GM12801 (cell line): ENCODE measurements around the gene SLC25A2.

Experiments
- TF ChIP-seq, protein P1 (sequence below): IDR thresholded peaks from one replicate; pipeline ENCODE4 v1.5.1; 2011; ENCODE audit warnings: control low read depth; ENCODE audit not compliant: insufficient read length; ENCODE audit errors: extremely low read depth

SLC25A2 gene

GRCh38 chr5:141260458-141261237 is 43.2 kb downstream of the SLC25A2 start:
- TF ChIP-seq, protein P1, sequence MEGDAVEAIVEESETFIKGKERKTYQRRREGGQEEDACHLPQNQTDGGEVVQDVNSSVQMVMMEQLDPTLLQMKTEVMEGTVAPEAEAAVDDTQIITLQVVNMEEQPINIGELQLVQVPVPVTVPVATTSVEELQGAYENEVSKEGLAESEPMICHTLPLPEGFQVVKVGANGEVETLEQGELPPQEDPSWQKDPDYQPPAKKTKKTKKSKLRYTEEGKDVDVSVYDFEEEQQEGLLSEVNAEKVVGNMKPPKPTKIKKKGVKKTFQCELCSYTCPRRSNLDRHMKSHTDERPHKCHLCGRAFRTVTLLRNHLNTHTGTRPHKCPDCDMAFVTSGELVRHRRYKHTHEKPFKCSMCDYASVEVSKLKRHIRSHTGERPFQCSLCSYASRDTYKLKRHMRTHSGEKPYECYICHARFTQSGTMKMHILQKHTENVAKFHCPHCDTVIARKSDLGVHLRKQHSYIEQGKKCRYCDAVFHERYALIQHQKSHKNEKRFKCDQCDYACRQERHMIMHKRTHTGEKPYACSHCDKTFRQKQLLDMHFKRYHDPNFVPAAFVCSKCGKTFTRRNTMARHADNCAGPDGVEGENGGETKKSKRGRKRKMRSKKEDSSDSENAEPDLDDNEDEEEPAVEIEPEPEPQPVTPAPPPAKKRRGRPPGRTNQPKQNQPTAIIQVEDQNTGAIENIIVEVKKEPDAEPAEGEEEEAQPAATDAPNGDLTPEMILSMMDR, result no peak

DNA sequence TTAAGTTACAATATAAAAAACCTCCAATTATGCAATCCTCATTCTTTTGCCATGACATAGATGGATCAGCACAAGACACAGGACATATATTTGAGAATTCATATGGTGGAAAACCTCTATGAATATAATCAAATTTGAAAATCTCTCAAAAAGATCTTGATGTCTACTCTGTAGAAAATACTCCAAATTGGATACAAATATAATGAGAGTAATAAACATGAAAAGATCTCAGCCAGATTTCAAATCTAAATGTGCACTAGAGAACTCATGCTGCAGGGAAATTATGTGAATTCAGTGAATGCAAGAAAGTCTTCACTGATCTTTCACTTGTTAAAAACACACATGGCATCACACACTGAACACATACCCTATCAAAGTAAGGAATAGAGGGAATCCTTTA is 44.9 kb downstream of the SLC25A2 start:
- TF ChIP-seq, protein P1, result no peak

DNA sequence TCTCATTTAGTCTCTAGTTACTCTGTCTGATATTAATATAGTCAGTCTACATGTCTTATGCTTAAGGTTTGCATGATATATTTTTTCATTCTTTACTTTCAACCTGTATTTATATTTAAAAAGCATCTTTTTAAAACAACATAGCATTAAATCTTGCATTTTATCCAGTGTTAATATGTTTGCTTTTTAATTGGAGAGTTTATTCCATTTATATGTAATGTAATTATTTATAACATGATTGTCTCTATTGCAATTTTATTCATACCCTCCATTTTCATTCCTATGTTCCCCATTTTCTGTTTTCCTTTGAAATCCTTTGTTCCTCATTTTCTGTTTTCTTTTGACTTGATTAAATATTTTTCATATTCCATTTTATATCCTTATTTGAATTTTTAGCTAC is 45.4 kb downstream of the SLC25A2 start:
- TF ChIP-seq, protein P1, result no peak
